NCI-H345 treated with DMSO at 0.1 percent for 48 hours (cell line): ENCODE measurements around the gene STK32A.
"Not testable (repeated sequence)": the region's sequence is repeated elsewhere in the genome, so short reads cannot be mapped to it uniquely, and the experiment has no call there.

ENCODE experiments used
- DNase-seq: peaks from one replicate; lab custom pipeline; 2025; ENCODE audit not compliant: unreplicated experiment; lab: John Stamatoyannopoulos, UW

Gene STK32A

DNA sequence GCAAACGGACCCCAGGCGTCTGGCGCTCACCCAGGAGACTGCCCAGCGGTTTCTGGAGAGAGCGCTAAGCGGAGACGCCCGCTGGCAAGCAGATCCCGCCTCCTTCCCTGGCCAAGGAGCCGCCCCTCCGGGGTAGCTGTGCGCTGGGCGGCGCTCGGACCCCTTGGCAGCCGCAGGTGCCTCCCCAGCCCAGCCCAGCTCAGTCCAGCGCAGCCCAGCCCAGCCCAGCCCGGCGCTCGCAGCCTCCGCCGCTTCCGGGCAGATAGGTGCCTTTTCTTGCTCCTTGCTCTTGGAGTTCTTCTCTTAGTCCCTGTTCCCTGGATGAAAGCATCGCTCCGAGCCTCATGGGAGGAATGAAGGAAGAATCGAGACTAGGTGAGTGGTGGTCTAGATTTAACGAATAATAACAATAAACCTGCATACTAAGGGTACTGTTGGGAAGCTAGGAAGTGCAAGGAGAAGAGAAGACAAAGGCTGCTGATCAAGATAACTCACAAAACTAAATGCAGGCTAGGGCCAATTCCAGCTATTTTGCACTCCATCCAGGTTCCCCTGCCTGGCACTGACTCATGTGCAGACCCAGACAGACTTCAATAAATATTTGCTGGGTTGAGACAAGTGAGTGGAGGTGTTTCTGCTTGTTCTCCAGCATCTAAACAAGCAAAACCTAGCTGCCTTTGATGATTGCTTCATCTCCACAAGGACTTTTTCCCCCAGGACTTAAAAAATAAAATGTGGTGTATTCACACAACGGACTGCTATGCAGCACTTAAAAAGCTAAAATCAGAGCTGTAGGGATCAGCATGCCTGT, at the start of gene STK32A:
STK32A (plus strand) TSS at position 202 of the 811 bp plus-strand sequence. CDS start 4,609 bp downstream, outside the sequence.
- peak; percentile 76 for DNase-seq

DNA sequence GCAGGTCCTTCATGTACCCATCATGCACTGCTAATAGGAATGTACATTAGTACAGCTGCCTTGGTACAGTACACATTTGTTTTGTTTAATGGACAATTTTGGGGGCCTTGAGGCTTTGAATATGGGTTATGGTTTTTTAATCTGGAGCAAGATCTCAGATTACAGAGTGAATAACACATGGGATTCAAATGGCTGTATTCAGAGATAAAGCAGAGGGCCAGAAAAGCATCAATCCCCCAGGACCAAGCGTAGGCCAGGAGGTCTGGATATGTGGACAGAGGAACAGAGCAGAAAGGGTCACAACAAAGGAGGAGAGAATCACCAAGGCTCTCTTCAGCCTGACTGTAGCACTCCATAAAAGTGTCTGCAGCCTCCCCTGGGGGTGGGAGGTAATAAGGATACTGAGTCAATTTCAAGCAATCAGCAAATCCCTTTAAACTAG, 47.7 kb upstream of the STK32A start:
- DNase-seq = no peak

DNA sequence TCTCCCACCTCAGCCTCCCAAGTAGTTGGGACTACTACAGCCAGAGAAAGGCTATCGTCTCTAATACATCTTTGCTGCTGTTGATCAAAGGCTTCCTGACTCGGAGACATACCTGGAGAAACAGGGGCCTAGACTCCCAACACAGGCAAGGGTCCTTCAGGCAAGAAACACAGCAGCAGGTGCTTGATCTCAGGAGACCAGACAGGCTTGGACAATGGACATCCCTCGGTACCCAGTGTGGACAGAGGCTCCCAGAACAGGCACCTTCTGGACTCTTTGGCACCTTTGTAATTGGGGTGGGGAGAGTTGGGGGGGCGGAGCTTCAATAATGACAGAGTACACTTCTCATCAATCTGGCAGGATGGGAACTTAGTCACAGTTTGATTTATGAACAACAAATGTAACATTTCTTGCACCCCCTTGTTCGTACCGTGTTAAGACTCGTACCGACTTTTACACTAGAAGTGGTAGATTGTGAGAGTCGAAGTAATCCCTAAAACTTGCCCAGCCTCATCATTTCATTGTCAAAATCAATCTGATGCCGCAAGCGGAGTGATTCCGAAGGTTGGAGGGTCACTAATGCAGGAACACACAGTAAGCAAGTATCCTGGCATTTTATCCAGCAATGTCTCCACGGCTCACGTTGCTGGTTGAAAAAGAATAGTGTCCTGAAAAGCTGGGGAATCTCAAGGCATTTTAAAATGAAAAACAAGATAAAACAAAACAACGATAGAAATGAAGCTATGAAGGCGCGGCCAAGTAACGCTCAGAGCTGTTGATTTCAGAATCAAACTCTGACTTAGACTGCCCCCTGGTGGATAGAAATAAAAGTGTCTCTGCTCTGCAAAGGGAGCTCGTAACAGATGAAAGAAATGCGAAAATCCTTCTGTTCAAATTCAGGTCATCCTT, 46.4 kb upstream of the STK32A start:
- peak; percentile 78 for DNase-seq

DNA sequence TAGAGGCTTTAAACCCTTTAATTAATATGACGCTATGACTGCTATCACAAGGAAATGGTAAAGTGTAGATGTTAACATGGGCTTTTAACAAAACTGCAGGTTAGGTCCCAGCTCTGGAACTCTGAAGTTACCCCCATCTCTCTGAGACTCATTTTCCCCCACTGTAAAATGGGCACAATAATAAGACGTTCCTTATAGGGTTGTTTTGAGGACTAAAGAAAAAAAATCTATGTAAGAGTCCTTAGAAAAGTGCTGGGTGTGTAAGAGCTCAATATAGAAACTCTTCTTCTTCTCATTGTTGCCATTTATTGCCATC, 45.8 kb upstream of the STK32A start:
- no peak for DNase-seq

DNA sequence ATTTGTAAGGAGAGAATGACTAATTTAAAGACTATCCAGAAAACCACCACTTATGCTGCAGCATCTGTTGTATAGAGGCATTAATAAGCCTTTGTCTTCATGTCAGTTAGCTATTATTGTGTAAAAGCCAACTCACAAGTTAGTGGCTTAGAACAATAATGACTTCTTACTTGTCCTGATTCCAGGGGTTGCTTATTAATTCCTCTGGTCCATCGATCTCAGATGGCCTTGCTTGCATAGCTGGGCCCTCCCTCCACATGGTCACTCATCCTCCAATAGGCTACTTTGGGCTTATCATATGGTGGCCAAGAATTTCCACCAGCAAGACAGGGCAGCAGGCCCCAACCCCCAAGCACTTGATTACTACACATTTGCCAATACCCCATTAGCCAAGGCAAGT, 44.5 kb upstream of the STK32A start:
- DNase-seq = no peak

DNA sequence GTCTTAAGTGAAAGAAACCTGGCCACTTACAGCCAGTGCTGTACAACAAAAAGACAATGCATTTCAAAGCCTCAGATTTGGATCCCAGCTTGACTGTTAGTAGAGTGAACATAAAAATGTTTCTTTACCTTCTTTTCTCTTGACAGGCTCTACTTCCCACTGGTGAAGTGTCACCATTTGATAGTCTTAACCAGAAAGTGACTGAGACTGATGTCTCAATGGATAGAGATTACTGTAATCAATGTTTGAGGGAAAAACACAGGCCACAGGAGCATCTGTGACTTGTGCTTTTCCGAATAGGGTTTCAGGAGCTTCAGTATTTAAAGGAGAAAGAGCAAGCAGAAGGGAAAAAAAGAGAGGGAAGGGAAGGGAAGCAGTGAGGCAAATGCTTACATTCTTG, 41.7 kb upstream of the STK32A start:
- DNase-seq = no peak

DNA sequence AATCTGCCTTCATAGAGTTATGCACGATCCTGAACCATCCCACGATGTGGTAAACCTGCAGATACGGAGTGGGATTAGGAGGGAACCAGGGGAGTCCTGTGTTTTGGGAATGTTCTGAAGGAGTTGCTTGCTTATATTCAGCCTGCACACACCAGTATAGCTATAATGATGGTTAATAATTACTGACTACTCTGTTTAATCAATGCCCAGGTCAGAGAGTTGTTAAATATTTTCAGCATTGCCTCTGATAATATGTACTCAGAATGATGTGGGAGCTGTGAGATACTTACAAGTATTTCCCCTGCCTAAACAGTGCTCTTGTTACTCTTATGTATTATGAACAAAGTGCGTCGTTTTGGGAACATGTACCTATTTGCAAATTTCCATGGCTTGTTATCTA, 34.8 kb upstream of the STK32A start:
- DNase-seq = no peak

DNA sequence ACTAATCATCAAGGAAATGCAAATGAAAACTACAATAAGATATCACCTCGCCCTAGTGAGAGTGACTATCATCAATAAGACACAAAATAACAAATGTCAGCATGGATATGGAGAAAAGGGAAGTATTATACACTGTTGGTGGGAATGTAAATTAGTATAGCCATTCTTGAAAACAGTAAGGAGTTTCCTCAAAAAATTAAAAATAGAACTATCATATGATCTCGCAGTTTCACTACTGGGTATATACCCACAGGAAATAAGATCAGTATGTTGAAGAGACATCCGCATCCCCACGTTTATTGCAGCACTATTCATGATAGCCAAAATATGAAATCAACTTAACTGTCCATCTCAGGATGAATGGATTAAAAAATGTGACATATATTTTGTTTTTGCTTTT, 31.6 kb upstream of the STK32A start:
- DNase-seq = no peak

DNA sequence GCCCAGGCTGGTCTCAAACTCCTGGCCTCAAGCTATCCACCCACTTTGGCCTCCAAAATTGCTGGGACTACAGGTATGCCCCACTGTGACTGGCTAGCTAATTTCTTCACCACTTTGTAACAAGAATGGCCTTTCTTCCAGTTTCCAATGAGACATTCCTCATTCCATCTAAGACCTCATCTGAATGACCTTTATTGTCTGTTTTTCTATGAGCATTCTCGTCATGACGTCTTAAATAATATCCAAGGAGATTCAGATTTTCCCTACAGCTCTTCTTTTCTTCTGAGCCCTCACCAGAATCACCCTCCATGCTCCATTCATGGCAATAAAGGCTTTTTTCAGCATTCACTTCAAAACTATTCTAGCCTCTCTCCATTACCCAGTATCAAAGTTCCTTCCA, 30.2 kb upstream of the STK32A start:
- DNase-seq = no peak

DNA sequence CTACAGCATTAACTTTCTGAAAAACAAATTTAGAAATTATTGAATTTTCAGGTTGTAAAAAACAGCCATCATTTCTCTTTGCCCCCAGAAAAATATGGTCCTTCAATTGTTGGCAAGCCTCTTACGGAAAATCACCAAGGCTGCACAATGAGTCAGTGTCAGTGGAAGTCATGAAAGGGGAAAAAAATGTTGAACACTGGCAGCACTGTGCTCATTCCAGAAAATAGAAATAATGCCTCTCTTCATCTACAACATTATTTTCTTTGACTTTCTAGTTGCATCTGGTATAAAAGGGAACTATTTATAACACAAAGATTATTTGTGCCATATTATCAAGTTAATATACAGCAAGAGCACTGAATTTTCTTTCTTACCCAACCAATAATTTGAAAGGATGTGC, 26.7 kb upstream of the STK32A start:
- DNase-seq = no peak

DNA sequence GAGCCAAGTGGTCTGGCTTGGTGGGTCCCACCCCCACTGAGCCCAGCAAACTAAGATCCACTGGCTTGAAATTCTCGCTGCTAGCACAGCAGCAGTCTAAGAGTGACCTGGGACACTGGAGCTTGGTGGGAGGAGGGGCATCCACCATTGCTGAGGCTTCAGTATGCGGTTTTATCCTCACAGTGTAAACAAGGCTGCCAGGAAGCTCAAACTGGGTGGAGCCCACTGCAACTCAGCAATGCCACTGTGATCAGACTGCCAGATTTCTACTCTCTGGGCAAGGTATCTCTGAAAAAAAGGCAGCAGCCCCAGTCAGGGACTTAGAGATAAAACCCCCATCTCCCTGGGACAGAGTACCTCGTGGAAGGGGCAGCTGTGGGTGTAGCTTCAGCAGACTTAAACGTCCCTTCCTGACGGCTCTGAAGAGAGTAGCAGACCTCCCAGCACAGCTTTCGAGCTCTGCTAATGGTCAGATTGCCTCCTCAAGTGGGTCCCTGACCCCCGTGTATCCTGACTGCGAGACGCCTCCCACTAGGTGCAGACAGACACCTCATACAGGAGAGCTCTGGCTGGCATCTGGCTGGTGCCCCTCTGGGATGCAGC, 18.2 kb upstream of the STK32A start:
- no peak for DNase-seq

DNA sequence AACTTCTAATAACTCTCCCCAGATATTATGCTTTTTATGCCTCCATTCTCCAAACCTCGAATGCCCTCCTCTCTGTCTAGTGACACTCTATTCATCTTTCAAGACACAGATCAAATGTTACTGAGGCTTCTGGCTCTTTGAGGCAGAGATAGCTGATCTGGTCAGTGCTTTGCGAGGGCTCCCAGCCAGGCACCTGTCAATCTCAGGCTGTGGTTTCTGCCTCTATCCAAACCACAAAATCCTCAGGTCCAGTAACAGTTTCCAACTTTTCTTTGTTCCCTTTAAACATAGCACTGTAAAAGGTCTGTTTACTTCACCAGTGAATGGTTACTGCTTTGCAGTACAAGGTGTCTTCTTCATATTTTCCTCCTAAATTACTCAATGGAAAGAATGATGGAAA, 11.5 kb upstream of the STK32A start:
- no peak for DNase-seq

DNA sequence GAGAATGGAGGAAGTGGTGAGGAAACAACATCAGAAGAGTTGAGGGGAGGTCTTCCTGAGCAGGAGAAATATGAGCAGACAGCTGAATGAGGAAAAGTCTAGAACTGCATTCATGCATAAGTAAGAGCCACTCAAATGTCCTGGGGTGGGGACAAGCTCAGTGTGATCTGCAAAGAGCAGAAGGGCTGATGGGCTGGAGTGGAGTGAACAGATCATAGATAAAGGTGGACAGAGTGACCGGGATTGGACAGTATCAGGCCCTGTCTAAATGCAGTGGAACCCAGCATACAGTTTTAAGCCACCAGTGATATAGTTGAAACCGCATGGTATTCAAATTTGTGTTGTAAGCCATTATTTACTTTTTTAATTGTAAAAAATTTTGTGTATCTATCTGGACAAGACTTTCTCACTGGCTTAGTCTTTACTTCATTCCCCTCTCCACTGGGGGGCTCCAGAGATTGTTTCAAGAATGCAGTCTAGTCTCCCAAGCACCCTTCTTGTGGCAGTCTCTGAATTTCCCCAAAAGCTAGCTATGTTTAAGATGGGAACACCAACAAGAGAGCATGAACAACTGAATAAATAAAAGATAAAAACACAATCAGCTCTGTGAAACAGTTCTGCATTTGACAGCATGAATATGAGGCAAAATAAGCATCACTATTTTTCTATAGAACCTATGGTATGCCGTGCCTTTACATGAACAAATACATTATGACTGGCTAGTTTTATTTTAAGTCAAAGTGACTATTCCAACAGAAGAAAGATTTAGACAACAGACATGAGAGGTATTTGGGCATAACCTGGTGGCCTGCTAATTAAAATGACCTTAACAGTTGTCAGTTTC, 10.7 kb upstream of the STK32A start:
- DNase-seq = peak; percentile 32

DNA sequence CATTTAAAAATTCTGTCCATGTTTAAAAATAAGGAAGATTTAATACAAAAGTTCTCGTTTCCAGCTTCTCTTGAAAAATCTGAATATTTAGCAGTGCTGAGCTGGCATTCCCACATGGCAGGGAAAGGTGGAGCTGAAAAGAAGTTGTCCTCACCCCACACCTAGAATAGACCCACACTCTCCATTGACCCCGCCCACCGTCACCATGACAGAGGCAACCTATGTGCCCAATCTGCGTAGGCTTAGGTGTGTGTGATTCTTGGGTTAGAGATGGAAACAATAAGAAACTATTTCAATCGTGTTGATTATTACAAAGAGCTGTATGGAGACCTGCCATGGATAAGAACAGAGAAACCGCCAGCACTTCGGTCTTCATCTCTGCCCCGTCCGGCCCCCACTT, 8.9 kb upstream of the STK32A start:
- DNase-seq = no peak

DNA sequence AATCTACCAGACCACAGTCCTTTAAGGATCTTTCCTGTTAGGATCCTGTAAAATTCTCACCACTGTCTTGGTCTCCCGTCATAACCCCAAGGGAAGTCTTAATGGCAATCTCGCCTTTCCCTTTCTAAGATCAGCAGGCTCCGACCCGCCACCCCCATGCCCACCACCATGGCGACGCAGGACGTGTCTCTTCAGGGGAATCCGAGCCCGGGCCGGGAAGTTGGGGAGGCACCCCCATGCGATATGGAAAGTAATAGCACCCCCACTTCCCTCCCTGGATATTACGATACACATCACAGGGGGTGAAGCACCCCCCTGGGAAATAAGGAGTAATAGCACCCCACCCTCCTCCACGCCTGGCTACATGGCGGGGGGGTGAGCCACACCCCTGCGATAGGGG, 8.3 kb upstream of the STK32A start:
- no peak for DNase-seq

DNA sequence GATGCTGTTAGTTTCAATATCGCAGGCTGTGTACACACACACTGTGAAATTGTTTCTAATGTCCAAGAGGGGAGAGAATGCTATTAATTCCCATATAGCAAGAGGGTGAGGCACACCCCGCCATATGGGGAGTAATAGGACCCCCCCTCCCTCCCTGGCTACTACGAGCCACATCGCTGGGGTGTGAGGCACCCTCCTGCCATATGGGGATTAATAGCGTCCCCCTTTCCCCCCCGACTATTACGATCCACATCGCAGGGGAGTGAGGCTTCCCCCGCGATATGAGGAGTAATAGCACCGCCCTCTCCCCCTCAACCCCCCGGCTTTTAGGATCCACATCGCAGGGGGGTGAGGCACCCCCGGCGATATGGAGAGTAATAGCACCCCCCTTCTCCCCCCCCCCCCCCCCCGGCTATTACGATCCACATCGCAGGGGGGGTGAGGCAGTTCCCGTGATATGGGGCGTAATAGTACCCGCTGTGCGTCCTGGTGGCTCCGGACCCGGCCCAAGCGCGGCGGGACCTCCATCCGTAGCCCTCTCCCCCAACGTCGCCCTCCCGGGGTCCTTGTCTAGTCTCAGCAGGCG, 494 bp upstream of the STK32A start:
- DNase-seq = no peak

DNA sequence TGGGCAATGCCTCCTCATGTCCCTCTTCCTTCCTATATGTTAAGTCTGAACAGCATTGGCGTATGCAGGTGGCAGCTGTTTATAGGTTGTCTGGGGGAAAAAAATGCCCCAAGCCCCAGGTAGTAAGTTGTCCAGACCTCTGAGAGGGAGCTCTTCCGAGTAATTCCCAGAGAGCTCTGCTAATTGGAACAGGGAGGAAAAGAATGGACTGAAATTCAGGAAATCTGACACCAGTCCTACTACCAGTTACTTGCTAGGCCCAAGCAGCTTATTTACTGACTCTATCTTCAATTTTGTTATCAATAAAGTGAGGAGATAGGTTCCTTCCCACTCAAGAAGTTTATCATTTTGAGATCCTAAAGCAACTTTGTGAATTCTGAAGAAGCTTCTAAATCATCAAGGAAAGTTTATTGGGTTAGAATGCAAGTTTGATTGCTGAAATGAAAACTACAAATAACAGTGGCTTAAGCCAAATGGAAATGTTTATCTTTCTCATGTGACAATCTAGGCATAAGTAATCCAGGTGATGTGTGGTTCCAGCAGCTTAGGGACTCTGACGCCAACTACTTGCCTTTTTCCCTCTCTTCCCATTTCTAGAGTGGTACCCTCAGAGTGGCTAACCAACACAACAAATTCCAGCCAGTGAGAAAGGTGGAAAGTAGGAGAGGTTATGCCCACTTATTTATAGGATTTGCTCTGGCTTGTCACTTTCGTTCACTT, 5.6 kb downstream of the STK32A start:
- no peak for DNase-seq

DNA sequence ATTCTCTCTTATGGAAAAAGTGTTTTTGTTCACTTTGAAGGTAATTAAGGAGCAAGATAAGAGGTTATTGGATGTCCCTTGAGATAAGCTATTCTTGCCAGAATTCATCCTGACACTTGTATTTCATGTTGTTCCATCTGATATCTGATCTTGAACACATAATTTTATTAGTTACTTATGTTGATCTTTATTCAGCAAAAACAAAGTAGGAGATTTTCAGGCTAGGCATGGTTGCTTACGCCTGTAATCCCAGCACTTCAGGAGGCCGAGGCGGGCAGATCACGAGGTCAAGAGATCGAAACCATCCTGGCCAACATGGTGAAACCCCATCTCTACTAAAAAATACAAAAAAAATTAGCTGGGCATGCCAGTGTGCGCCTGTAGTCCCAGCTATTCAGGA, 8.4 kb downstream of the STK32A start:
- not testable (repeated sequence) for DNase-seq

DNA sequence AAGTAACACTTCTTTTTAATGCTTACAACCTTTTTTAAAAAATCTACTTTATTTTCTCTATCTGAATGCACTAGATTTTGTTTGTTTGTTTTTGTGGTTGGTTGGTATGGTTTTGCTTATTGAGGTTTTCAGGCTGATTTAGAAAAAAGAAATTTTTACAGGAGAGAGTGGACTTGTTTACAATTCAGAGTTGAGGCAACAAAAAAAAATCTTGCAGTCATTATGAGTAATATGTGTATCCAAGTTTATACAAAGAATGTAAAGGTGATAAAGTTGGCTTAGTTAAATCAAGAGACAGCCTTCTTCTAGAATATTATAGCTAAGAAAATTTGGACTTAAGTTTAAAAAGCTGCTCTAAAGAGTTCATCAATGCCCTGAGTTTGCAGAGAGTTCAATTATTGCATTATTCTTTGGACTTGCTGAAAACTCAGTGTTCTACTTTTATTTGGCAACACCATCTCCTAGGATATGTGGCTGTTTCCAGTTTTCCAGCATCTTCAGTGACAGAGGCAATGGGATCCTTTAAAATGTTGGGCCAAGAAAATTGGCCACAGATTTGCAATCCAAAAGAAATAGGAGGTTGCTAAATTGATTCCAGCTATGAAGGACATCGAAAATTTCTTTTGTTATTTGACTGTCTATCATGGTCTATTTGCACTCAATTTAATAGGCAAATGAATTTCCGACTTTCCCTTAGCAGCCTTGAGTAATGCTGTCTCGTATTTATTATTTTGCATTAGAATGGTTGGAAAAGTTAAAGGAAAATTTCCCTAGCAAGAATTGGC, 10.7 kb downstream of the STK32A start:
- DNase-seq = no peak
